ENCODE data around the gene SIX2.
A peak's percentile ranks its signal among the peaks of the same experiment; 100 is the strongest.

SIX2 gene

DNA sequence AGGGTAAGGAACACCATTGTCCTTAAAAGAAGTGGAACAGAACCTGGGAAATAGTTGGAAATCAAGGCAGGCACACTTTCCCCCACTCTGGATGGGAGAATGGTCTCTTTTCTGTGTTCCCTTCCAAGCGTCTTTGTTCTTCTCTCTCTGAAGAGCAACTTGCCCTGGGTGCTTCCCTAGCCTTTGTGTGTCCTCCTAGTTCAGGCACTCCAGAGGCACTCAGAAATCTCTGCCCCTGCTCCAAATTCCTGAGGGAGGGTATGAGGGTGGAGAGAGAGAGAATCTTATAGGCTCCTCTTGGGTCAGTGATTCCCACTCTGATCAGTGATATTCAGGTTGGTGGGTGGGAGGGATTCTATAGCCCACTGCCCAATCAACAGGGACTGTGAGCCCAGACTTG lies 8.8 kb upstream of the SIX2 start:
- DNase-seq, result no peak

DNA sequence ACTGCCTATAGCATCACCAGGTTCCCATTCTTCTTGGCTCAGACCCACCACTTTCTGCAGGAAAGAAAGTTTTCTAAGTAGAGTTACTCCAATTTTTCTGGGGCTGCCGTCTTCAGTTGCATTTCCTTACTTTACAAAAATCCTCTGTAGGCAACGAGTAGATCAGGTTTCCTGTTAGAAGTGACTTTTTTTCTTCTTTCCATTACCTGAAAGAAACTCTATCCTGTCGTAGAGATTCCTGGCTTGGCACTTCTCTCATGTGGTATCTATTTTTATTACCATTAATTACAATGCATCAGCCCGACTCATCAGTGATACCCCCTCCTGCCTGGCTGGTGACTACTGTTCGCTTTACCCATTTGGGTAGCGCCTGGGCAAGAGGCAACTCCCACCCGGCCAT lies 5.6 kb upstream of the SIX2 start:
- no peak for DNase-seq

GRCh38 chr2:45014016-45014702 lies 4.9 kb upstream of the SIX2 start:
- peak; percentile 64 for DNase-seq

DNA sequence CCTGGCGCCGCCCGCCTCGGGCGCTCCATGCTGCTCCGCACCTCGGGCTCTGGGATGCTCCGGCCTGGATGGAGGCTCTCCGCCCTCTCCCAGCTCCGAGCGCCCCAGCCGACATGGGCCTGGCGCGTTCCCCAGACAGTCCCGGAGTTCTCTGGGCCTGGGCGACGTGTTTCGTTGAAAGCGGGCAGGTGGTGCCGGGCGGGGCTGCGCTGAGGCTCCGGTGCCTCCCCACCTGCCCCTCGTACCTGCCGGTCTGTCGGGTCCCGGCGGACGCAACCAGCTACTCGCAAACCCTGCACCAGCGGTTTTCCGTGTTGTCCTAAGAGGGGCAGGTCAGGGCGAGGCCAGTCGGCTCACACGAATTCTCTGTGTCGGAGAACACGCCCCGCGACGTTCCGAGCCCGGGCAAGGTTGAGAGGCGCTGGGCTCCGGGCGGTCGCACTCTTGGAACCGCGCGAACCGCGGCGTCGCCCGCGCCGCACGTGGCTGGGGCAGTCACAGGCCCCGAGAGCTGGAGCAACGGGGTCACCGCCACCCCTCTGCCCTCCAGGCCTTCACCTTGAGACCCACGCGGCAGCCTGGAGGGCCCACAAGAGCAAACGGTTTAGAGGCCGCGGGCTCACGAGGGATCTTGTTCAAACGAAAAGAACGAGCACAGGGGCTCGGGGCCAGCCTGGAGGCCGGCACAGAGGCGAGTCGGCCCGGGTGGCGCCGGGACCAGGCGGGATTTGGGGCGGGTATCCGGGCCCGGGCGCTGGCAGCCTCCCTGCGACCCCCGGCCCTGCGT lies 4.2 kb upstream of the SIX2 start:
- no peak for DNase-seq

DNA sequence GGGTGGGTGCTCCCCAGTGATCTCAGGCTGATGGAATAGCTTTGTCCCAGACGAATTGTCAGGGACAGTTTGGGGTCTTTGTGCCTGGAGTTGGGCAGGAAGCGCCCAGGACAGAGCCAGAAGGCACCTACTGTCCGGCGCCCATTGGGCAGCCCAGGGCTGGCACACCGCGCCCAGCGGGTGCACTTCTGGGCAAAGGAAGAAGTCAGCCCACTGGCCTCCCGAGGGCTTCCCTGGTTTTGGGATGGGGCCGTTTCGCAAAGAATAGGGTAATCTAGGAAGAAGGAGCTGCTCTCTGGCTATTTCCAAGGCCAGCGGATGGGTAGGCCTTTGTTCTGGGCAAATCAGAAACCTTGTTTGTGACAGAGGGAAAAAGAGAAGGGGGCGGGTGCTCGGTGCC lies 3.5 kb upstream of the SIX2 start:
- no peak for DNase-seq

DNA sequence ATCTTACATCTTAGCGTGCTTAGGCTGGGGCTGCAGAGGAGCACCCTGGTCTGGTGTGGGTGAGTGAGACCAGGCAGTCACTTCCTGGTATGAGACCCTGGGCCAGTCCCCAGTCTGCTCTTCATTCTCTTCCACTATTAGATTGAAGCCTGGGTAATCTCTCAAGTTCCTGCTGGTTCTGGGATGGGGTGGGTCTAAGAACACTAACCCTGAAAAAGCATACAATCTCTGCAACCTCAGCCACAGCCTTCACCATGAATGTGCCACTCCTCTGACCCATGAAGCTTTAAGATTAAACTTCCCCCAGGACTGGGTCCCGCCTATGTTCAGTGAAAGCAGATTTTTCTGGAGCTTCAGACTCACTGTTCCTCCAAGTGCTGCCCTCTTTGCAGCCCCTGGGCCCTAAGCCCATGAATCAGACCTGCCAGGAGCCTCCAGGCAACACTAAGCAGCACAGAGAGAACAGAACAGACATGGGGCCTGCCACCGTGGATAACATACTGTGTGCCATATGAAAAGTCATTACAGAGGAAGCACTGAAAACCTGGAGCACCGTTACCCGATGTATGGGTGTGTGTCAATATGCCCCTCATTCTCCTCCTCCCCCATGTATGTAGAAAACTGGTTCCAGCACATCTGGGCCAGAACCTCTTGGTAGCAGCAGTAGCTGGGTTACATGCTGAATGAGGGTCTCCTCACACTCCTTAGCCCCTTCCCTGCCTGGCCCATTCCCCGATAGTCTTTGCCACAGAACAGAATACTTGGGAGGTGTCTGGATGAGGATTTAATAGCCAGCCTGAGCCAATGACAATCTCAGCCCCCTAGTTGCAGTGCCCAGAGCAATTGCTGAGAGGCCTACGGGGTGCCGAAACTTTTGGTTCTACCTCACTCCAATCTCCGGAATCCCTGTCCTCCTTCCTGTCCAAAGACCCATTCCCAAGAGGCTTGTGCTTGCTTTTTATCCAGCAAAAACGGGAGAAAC lies 2.7 kb upstream of the SIX2 start:
- no peak for DNase-seq

GRCh38 chr2:45011121-45011520 lies 1.9 kb upstream of the SIX2 start:
- DNase-seq, result peak; percentile 34

- DNase-seq, result no peak
Measured at GRCh38 chr2:45010702-45011012, 1.4 kb upstream of the SIX2 start.

DNA sequence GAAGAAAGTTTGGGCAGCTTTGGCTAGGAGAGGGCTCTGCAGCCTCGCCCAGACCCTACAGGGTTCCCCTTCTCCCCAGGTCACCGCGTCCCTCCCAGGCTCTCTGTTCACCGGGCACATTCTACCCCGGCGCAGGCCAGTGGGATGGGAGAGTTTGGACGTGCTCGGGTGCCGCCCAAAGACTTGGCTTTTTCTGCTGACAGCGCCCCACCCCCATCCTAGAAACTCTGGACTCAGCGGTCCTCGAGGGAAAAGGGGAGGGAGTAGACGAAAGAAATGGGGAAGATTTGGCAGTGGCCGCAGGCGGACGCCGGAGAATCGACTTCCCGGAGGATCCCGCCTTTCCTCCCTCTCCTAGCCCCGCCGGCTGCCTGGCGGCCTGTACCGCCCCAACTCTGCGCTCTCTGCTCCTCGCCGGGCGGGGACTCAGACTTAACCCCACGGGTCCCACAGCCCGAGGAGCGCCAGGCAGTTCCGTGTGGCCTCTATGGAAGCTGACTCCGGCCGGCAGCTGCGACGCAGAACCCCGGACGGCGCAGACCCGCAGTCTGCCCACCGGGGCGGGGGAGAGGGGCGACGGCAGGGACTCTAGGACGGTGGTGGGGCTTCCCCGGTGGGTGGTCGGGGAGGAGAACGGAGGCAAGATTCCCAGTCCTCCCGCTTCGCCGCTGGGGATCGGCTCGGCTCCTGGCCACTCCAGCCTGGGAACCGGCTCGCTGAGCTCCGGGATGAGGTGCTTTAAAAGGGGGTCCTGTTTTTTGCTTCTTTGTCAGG lies 863 bp upstream of the SIX2 start:
- DNase-seq, result peak; percentile 81

GRCh38 chr2:45008296-45009129 lies 739 bp downstream of the SIX2 start:
- peak; percentile 21 for DNase-seq

DNA sequence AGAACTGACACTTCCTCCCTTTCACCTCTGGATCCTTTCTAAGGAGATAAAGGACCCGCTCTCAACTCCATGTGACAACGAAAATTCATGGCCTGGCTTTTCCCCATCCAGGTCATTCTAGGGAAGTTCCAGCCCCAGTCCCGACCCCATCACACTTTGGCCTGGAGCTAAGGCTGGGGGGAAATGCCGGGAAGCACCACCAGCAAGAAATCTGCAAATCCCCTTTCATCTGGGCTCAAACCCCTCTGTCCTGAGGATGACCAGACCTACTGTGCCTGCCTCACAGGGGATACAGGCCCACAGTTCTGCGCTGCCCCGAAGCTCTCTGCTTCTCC lies 1.3 kb downstream of the SIX2 start:
- DNase-seq, result no peak

DNA sequence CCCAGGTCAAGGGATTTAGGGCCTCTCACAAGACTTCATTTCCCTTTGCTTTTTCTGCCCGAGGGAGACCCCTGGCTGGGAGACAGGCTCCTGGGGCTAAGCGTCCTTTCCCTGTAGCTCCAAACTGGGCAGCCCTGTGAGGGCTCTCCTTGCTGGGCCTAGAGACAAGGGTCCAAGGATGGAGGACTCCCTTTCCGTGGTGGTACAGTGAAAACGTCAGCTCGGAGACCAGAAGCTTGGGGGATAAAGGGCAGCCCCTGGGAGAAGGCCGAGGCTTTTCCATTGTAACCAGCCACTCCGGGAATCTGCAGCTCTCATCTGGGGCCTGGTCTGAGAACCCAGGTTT lies 2.3 kb downstream of the SIX2 start:
- no peak for DNase-seq

GRCh38 chr2:45006041-45006941 lies 3.0 kb downstream of the SIX2 start:
- DNase-seq, result no peak

- no peak for DNase-seq
Measured at GRCh38 chr2:45005261-45006002, 3.8 kb downstream of the SIX2 start.

GRCh38 chr2:45004562-45005191 lies 4.6 kb downstream of the SIX2 start:
- DNase-seq, result no peak

DNA sequence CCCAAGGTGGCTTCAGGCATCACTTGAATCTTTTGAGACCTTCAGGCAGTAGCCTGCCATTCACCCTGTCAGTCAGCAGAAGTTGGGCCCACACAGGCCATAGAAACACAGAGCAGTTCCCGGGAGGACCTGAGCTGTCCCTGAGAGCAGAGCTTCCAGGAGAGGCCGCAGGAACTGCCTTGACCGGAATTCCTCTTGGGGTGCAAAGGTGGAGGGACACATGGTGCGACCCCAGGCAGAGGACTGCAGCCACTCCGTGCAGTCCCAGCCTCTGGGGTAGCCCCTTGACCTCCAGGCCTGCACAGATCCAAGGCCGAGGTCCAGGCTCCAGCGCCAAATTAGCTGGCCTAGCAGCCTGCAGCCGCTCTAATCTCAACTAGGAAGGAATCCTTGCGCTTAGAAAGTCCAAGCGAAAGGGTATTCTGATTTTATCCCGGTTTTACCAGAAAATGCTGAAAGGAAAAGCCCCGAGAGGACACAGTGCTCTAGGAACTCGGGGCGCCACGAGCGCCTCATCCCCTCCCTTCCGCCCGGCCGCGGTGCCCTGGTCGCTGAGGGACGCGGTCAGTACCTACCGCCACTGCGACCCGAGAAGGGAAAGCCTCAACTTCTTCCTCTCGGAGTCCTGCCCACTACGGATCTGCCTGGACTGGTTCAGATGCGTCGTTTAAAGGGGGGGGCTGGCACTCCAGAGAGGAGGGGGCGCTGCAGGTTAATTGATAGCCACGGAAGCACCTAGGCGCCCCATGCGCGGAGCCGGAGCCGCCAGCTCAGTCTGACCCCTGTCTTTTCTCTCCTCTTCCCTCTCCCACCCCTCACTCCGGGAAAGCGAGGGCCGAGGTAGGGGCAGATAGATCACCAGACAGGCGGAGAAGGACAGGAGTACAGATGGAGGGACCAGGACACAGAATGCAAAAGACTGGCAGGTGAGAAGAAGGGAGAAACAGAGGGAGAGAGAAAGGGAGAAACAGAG lies 5.4 kb downstream of the SIX2 start:
- no peak for DNase-seq

- no peak for DNase-seq
Measured at GRCh38 chr2:45002686-45003085, 6.6 kb downstream of the SIX2 start.

DNA sequence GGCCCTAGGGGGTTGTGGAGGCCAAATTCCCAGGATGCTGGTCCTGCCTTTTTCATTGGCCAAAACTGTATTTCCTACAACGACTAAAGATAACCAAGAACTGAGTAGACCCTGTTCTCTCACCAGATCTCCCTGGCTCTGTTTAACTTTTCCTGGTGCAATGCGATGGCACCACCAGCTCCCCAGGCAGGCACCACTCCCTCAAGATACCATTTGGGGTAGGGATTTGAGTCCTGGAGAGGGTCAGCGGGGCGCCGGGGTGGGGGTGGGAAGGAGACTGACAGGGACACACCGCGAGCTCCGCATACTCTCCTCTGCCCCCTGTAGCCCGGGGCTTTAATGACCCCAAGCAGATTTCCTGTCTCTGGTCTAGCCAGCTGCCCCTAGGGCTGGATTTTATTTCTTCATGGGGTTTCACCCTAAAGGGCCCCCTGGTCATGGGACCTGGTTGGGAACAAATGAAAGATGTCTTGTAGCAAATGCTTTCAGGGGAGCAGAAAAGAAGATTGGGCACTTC lies 7.3 kb downstream of the SIX2 start:
- no peak for DNase-seq

Measured in fibroblast of skin of scalp (primary cell).